GM12873 (cell line): Measurements from ENCODE around the gene BOD1.

Source experiments
- CTCF ChIP-seq: IDR thresholded peaks from 2 replicates; pipeline ENCODE4 v1.5.1; 2012; ENCODE audit warnings: low read depth, mild to moderate bottlenecking, moderate library complexity, low read length, control low read depth; ENCODE audit not compliant: insufficient read depth; ENCODE audit errors: missing control alignments

Gene BOD1

GRCh38 chr5:173572431-173573125 lies 43.9 kb downstream of the BOD1 start:
- no peak for TF ChIP-seq CTCF

GRCh38 chr5:173570321-173571090 lies 45.9 kb downstream of the BOD1 start:
- TF ChIP-seq CTCF: no peak

DNA sequence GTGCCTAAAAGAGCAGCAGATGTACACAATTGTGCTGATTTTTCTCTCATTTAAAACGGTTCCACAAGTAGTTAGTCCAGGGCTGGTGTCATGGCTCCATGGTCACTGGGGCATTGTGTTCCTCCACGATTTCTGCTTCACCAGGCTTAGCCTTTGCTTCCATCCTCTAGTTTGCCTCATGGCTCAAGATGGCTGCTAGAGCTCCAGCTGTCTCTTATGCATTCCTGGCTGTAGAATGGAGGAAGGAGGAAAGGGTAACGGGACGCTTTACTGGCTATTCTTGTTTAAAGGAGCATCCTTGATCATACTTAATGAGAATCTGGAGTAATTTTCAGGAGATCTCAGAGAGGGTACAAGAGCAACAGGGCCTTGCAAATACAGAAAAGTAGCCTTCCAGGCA lies 47.7 kb downstream of the BOD1 start:
- no peak for TF ChIP-seq CTCF

DNA sequence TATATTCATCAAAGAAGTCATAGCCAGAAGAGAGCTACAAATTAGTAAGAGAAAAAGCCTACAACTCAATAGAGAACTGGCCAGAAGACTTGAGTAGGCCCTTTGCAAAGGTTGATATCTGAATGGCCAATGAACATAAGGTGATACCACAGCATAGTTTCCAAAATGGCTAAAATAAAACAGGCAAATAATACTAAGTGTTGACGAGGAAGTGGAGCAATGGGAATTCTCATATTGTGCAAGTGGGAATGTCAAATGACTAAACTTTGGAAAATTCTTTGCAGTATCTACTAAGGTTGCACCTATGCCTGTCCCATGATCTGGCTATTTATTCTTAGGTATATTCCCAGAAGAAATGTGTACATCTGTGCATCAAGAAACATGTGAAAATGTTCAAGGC lies 48.3 kb downstream of the BOD1 start:
- TF ChIP-seq CTCF: no peak

- no peak for TF ChIP-seq CTCF
These were observed 48.9 kb downstream of the BOD1 start for GRCh38 chr5:173567548-173567947.

GRCh38 chr5:173565491-173566072 lies 50.9 kb downstream of the BOD1 start:
- TF ChIP-seq CTCF: no peak

DNA sequence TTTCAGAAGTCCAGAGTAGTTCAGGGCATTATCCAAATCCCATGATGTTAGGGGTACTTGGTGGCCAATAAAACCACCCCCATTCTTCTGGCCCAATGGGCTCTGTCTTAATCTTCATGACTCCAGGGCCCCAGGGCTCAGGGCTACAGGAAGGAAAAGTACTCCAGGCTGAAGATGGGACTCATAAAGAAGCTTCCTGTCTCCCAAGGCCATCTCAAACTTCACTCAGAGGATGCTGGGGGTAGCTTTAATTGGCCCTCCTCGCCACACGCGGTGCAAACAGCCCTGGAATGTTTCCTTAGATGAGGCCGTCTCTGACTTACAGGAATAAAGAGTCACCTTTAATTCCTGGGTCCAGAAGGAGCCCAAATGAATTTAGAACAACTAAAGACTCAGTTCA lies 52.3 kb downstream of the BOD1 start:
- no peak for TF ChIP-seq CTCF
